ENCODE results near the gene CEP85L.
A peak's percentile ranks its signal among the peaks of the same experiment; 100 is the strongest.

Gene CEP85L

GRCh38 chr6:118651282-118652050, at the start of gene CEP85L:
Gene CEP85L, minus strand, starts transcription at chr6:118651591. Its CDS starts 322 bp downstream, at chr6:118651269.
- Histone ChIP-seq H3K27ac (ENCODE audit: low read depth, low read length) (peak within 1 kb of the TSS; percentile 49; the same call in 1 of the 2 replicates), H3K9me3 (ENCODE audit: control insufficient read depth, insufficient read depth, low read depth, low read length) (no peaks in the 10 kb centered on the region), H3K27me3 (ENCODE audit: control insufficient read depth, insufficient read depth, low read length) (no peaks in the 10 kb centered on the region), H3K9ac (ENCODE audit: low read length) (peak within 1 kb of the TSS; percentile 80), H3K4me3 (ENCODE audit: low read depth, low read length) (peak within 1 kb of the TSS; percentile 86), H3K4me1 (ENCODE audit: control insufficient read depth, insufficient read depth, low read length) (peaks cover 13% of the 10 kb centered on the region), H3K36me3 (ENCODE audit: control insufficient read depth, insufficient read depth, low read length) (no peaks in the 10 kb centered on the region)

- Histone ChIP-seq H3K9ac (ENCODE audit: low read length) (no peak overlapping the region), H3K27me3 (ENCODE audit: control insufficient read depth, insufficient read depth, low read length) (no peaks in the 10 kb centered on the region), H3K36me3 (ENCODE audit: control insufficient read depth, insufficient read depth, low read length) (no peaks in the 10 kb centered on the region), H3K27ac (ENCODE audit: low read depth, low read length) (no peak overlapping the region), H3K9me3 (ENCODE audit: control insufficient read depth, insufficient read depth, low read depth, low read length) (no peaks in the 10 kb centered on the region), H3K4me3 (ENCODE audit: low read depth, low read length) (no peak overlapping the region), H3K4me1 (ENCODE audit: control insufficient read depth, insufficient read depth, low read length) (peaks cover 8% of the 10 kb centered on the region)
Observed at GRCh38 chr6:118700531-118700930, 49.1 kb upstream of the CEP85L start.

GRCh38 chr6:118697554-118697953, 46.2 kb upstream of the CEP85L start:
- H3K4me3 ChIP-seq (ENCODE audit: low read depth, low read length) = no peak overlapping the region
- H3K27ac ChIP-seq (ENCODE audit: low read depth, low read length) = no peak overlapping the region
- H3K4me1 ChIP-seq (ENCODE audit: control insufficient read depth, insufficient read depth, low read length) = no peaks in the 10 kb centered on the region

GRCh38 chr6:118696271-118696670, 44.9 kb upstream of the CEP85L start:
- no peaks in the 10 kb centered on the region for H3K4me1 ChIP-seq (ENCODE audit: control insufficient read depth, insufficient read depth, low read length)
- peaks cover 2% of the 10 kb centered on the region; the same call in 1 of the 2 replicates for H3K9me3 ChIP-seq (ENCODE audit: control insufficient read depth, insufficient read depth, low read depth, low read length)
- H3K9ac ChIP-seq (ENCODE audit: low read length) = no peak overlapping the region
- no peaks in the 10 kb centered on the region for H3K27me3 ChIP-seq (ENCODE audit: control insufficient read depth, insufficient read depth, low read length)
- H3K4me3 ChIP-seq (ENCODE audit: low read depth, low read length) = no peak overlapping the region
- H3K36me3 ChIP-seq (ENCODE audit: control insufficient read depth, insufficient read depth, low read length) = no peaks in the 10 kb centered on the region
- no peak overlapping the region for H3K27ac ChIP-seq (ENCODE audit: low read depth, low read length)

More at GRCh38 chr6:118697554-118697953, 46.2 kb upstream of the CEP85L start:
- Histone ChIP-seq H3K9ac (ENCODE audit: low read length) (no peak overlapping the region), H3K9me3 (ENCODE audit: control insufficient read depth, insufficient read depth, low read depth, low read length) (peaks cover 2% of the 10 kb centered on the region; the same call in 1 of the 2 replicates), H3K27me3 (ENCODE audit: control insufficient read depth, insufficient read depth, low read length) (no peaks in the 10 kb centered on the region), H3K36me3 (ENCODE audit: control insufficient read depth, insufficient read depth, low read length) (no peaks in the 10 kb centered on the region)

GRCh38 chr6:118693562-118693961, 42.2 kb upstream of the CEP85L start:
- Histone ChIP-seq H3K36me3 (ENCODE audit: control insufficient read depth, insufficient read depth, low read length) (no peaks in the 10 kb centered on the region), H3K27me3 (ENCODE audit: control insufficient read depth, insufficient read depth, low read length) (no peaks in the 10 kb centered on the region), H3K27ac (ENCODE audit: low read depth, low read length) (no peak overlapping the region), H3K9ac (ENCODE audit: low read length) (no peak overlapping the region), H3K4me3 (ENCODE audit: low read depth, low read length) (no peak overlapping the region), H3K4me1 (ENCODE audit: control insufficient read depth, insufficient read depth, low read length) (no peaks in the 10 kb centered on the region), H3K9me3 (ENCODE audit: control insufficient read depth, insufficient read depth, low read depth, low read length) (peaks cover 2% of the 10 kb centered on the region; the same call in 1 of the 2 replicates)

GRCh38 chr6:118685823-118686449, 34.5 kb upstream of the CEP85L start:
- H3K4me3 ChIP-seq (ENCODE audit: low read depth, low read length) = no peak overlapping the region
- no peaks in the 10 kb centered on the region for H3K36me3 ChIP-seq (ENCODE audit: control insufficient read depth, insufficient read depth, low read length)

GRCh38 chr6:118683881-118684872, 32.8 kb upstream of the CEP85L start:
- no peak overlapping the region for H3K27ac ChIP-seq (ENCODE audit: low read depth, low read length)
- H3K4me1 ChIP-seq (ENCODE audit: control insufficient read depth, insufficient read depth, low read length) = no peaks in the 10 kb centered on the region
- no peaks in the 10 kb centered on the region for H3K36me3 ChIP-seq (ENCODE audit: control insufficient read depth, insufficient read depth, low read length)
- H3K9ac ChIP-seq (ENCODE audit: low read length) = no peak overlapping the region
- H3K9me3 ChIP-seq (ENCODE audit: control insufficient read depth, insufficient read depth, low read depth, low read length) = no peaks in the 10 kb centered on the region
- no peak overlapping the region for H3K4me3 ChIP-seq (ENCODE audit: low read depth, low read length)
- no peaks in the 10 kb centered on the region for H3K27me3 ChIP-seq (ENCODE audit: control insufficient read depth, insufficient read depth, low read length)

More at GRCh38 chr6:118685823-118686449, 34.5 kb upstream of the CEP85L start:
- Histone ChIP-seq H3K27me3 (ENCODE audit: control insufficient read depth, insufficient read depth, low read length) (no peaks in the 10 kb centered on the region), H3K9me3 (ENCODE audit: control insufficient read depth, insufficient read depth, low read depth, low read length) (no peaks in the 10 kb centered on the region), H3K4me1 (ENCODE audit: control insufficient read depth, insufficient read depth, low read length) (no peaks in the 10 kb centered on the region), H3K27ac (ENCODE audit: low read depth, low read length) (no peak overlapping the region), H3K9ac (ENCODE audit: low read length) (no peak overlapping the region)

DNA sequence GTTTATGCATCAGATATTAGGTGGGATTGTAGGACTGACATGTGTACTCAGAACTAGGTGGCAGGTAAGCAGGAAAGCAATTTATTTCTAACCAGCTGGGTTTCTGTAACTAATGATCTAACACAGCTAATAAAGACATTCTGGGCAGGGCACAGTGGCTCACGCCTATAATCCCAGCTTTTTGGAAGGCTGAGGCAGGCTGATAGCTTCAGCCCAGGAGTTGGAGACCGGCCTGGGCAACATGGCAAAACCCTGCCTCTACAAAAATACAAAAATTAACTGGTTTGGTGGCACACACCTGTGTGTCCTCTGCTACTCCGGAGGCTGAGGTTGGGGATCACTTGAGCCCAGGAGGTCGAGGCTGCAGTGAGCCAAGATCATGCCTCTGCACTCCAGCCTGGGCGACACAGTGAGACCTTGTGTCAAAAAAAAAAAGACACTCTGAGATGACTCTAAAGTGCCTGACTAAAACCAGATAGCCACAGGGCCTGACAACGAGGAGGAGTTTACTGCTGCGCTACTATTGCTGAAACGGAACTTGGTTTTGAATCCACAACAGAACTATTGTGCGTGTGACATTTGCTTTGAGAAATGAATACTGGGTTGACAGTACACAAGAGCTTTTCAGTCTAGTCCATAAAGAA, 29.2 kb upstream of the CEP85L start:
- no peak overlapping the region for H3K27ac ChIP-seq (ENCODE audit: low read depth, low read length)
- no peaks in the 10 kb centered on the region for H3K4me1 ChIP-seq (ENCODE audit: control insufficient read depth, insufficient read depth, low read length)
- no peaks in the 10 kb centered on the region for H3K9me3 ChIP-seq (ENCODE audit: control insufficient read depth, insufficient read depth, low read depth, low read length)
- no peak overlapping the region for H3K9ac ChIP-seq (ENCODE audit: low read length)
- no peaks in the 10 kb centered on the region for H3K36me3 ChIP-seq (ENCODE audit: control insufficient read depth, insufficient read depth, low read length)
- no peaks in the 10 kb centered on the region for H3K27me3 ChIP-seq (ENCODE audit: control insufficient read depth, insufficient read depth, low read length)
- H3K4me3 ChIP-seq (ENCODE audit: low read depth, low read length) = no peak overlapping the region

GRCh38 chr6:118679327-118679901, 28.0 kb upstream of the CEP85L start:
- no peaks in the 10 kb centered on the region for H3K27me3 ChIP-seq (ENCODE audit: control insufficient read depth, insufficient read depth, low read length)
- H3K36me3 ChIP-seq (ENCODE audit: control insufficient read depth, insufficient read depth, low read length) = no peaks in the 10 kb centered on the region
- no peaks in the 10 kb centered on the region for H3K4me1 ChIP-seq (ENCODE audit: control insufficient read depth, insufficient read depth, low read length)
- H3K9ac ChIP-seq (ENCODE audit: low read length) = no peak overlapping the region
- H3K9me3 ChIP-seq (ENCODE audit: control insufficient read depth, insufficient read depth, low read depth, low read length) = no peaks in the 10 kb centered on the region
- H3K4me3 ChIP-seq (ENCODE audit: low read depth, low read length) = no peak overlapping the region
- H3K27ac ChIP-seq (ENCODE audit: low read depth, low read length) = no peak overlapping the region

DNA sequence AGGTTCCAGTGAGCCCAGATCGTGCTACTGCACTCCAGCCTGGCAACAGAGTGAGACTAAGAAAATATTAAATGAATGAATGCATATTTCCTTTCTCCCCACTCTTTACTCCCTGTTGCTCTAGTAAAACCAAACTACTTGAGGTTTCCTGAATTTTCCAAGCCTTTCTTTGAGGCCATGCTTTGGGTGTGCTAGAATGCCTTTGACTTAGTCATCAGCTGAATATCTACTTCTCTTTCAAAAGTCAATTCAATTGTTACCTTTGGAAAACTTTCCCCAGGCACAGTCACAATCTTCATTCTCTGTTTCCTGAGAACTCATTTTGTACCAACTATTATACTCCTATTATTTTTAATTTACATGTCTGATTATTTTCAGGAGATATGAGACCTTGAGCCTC, 27.5 kb upstream of the CEP85L start:
- Histone ChIP-seq H3K9me3 (ENCODE audit: control insufficient read depth, insufficient read depth, low read depth, low read length) (no peaks in the 10 kb centered on the region), H3K27me3 (ENCODE audit: control insufficient read depth, insufficient read depth, low read length) (no peaks in the 10 kb centered on the region), H3K27ac (ENCODE audit: low read depth, low read length) (no peak overlapping the region), H3K4me1 (ENCODE audit: control insufficient read depth, insufficient read depth, low read length) (no peaks in the 10 kb centered on the region), H3K36me3 (ENCODE audit: control insufficient read depth, insufficient read depth, low read length) (no peaks in the 10 kb centered on the region), H3K4me3 (ENCODE audit: low read depth, low read length) (no peak overlapping the region), H3K9ac (ENCODE audit: low read length) (no peak overlapping the region)
